Endodermal cell (in vitro differentiated cells): ENCODE results near the gene C11orf21. TPM values are rescaled to one million over a fixed set of nuclear protein-coding genes. Genes with fewer than 3 reads are reported as not detected.

Source experiments
- DNase-seq: peaks from one replicate; pipeline ENCODE4 v3.0.0-alpha.2; 2017
- H3K27ac ChIP-seq: 2 replicates; pipeline ENCODE4 v1.5.1; 2013; ENCODE audit warnings: mild to moderate bottlenecking, low read depth, low read length, moderate library complexity
- H3K27me3 ChIP-seq: 2 replicates; pipeline ENCODE4 v1.6.1; 2013; ENCODE audit warnings: mild to moderate bottlenecking, low read length, moderate library complexity; ENCODE audit not compliant: insufficient read depth, control insufficient read depth, poor library complexity, severe bottlenecking
- H3K36me3 ChIP-seq: 2 replicates; pipeline ENCODE4 v1.7.0; 2013; ENCODE audit warnings: mild to moderate bottlenecking, low read length, moderate library complexity; ENCODE audit not compliant: control insufficient read depth, insufficient read depth
- H3K4me1 ChIP-seq: one replicate; pipeline ENCODE4 v1.7.0; 2013; ENCODE audit warnings: low read length; ENCODE audit not compliant: control insufficient read depth, insufficient read depth
- H3K4me3 ChIP-seq: 2 replicates; pipeline ENCODE4 v1.5.1; 2013; ENCODE audit warnings: mild to moderate bottlenecking, low read length, moderate library complexity
- H3K9ac ChIP-seq: 2 replicates; pipeline ENCODE4 v1.6.1; 2013; ENCODE audit warnings: mild to moderate bottlenecking, low read length, moderate library complexity; ENCODE audit not compliant: poor library complexity, severe bottlenecking; ENCODE audit errors: extremely low read depth
- H3K9me3 ChIP-seq: 2 replicates; pipeline ENCODE4 v1.6.1; 2013; ENCODE audit warnings: mild to moderate bottlenecking, low read length, moderate library complexity; ENCODE audit not compliant: control insufficient read depth
- H3K27ac Mint-ChIP-seq: 2 replicates; pipeline ENCODE4 v1.8.0; 2020; ENCODE audit warnings: mixed read lengths
- H3K27me3 Mint-ChIP-seq: 2 replicates; pipeline ENCODE4 v1.8.0; 2021; ENCODE audit warnings: mild to moderate bottlenecking, mixed read lengths; ENCODE audit not compliant: insufficient read depth
- H3K36me3 Mint-ChIP-seq: 2 replicates; pipeline ENCODE4 v1.8.0; 2020; ENCODE audit warnings: low read depth, mixed read lengths
- H3K4me1 Mint-ChIP-seq: 2 replicates; pipeline ENCODE4 v1.8.0; 2020; ENCODE audit warnings: mixed read lengths
- H3K4me3 Mint-ChIP-seq: 2 replicates; pipeline ENCODE4 v1.8.0; 2020; ENCODE audit warnings: mild to moderate bottlenecking, moderate library complexity, mixed read lengths
- H3K9me3 Mint-ChIP-seq: 2 replicates; pipeline ENCODE4 v1.8.0; 2020; ENCODE audit warnings: mild to moderate bottlenecking, mixed read lengths
- CTCF ChIP-seq: fragments of 200-600 bp; sonication (generic); conservative IDR thresholded peaks from 2 replicates; pipeline ENCODE4 v1.5.0; 2021; ENCODE audit warnings: antibody characterized with exemption, mild to moderate bottlenecking
- WGBS, 2 experiments: methylation state at CpG; one replicate each; pipeline versions ENCODE4 v1.1.5 to v1.1.7; 2013; ENCODE audit warnings: missing lambda C conversion rate in 2 of 2, mixed read lengths in 1 of 2; ENCODE audit not compliant: insufficient coverage in 1 of 2, insufficient read length in 1 of 2; 5-methylcytosine and 5-hydroxymethylcytosine counted together
- total RNA-seq, 2 donors: library from RNA; stranded (reverse); fragmentation: NEBNext Ultra II Directional in 1 of 2; extraction: Animal tissue kit (Norgen Biotek cat#: 25700) in 1 of 2; gene quantifications; 2 replicates in 1 of 2; 3 replicates in 1 of 2; pipeline ENCODE4 v1.2.1, GENCODE V29; 2021

Gene C11orf21
- total RNA-seq, 2 donors from 2014 or later, result 0.20 TPM; not detected in 1

DNA sequence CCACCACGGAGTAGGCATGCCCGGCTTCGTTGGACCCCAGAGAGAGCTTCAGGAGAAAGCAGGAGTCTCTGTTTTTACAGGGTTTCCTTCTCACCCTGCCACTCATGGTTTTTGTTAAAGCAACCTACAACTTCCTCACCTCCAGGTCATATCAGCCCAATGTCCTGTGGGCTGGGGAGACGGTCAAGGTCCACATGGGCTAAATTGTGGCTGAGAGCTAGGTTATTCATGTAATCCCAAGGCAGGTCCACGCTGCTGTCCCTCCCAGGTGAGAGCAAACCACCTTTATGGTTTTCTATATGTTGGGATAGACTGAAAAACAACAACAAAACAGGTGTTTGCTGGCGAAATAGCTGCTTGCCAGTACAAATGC is 19.6 kb upstream of the C11orf21 start:
- 90 to 95% methylated on average over 5 to 6 of the region's 6 CpGs for WGBS, 2 experiments
- Histone ChIP-seq H3K4me1 (no peaks in the 10 kb centered on the region), H3K27me3 (peaks cover 8% of the 10 kb centered on the region), H3K9ac (no peak overlapping the region), H3K9me3 (peaks cover 4% of the 10 kb centered on the region), H3K27ac (no peak overlapping the region), H3K36me3 (no peaks in the 10 kb centered on the region), H3K4me3 (no peak overlapping the region)
- no peaks in the 10 kb centered on the region for H3K4me1 Mint-ChIP-seq
- no peaks in the 10 kb centered on the region for H3K36me3 Mint-ChIP-seq
- no peak for TF ChIP-seq CTCF
- no peak overlapping the region for H3K27ac Mint-ChIP-seq
- no peak overlapping the region for H3K4me3 Mint-ChIP-seq
- peaks cover 15% of the 10 kb centered on the region for H3K9me3 Mint-ChIP-seq
- no peak for DNase-seq
- peaks cover 37% of the 10 kb centered on the region for H3K27me3 Mint-ChIP-seq

DNA sequence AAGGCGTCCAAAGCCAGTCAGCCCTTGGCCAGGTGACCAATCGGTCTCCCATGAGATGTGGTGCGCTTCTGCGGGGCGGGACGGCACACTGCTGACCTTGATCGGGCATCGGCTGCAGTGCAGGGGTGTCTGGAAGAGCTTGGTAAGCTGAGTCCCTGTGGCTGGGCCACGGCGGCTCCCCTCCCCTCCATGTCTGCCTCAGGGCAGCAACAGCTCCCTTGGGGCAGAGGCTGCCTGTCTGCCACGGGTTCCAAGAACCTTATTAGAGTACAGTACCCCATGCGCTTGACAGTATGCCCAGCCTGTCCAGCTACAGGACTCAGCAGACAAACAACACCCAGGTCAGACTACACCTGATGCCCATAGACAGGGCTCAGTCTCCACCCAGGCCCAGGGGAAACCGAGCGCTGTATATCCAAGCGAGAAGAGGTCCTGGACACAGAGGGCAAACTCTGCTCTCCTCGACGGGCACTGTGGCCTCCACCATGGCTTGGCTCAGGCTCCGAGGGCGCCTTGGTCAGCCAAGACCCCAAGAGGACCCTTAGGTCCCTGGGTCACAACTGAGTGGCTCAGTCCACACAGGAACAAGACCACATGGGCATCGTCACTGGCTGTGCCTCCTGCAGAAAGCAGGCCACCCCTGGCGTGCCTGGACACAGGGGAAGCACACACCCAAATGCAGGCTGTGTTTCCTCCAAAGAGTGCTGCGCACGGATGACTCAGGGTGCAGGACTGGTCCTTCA is 19.0 kb upstream of the C11orf21 start:
- H3K36me3 ChIP-seq, result no peaks in the 10 kb centered on the region
- H3K9me3 Mint-ChIP-seq, result peaks cover 15% of the 10 kb centered on the region
- peaks cover 4% of the 10 kb centered on the region for H3K9me3 ChIP-seq
- no peak for DNase-seq
- H3K27me3 Mint-ChIP-seq, result peaks cover 34% of the 10 kb centered on the region
- H3K36me3 Mint-ChIP-seq, result no peaks in the 10 kb centered on the region
- no peaks in the 10 kb centered on the region for H3K4me1 ChIP-seq
- H3K9ac ChIP-seq, result no peak overlapping the region
- WGBS, 2 experiments, result 86 to 89% methylated on average over 11 to 23 of the region's 23 CpGs
- TF ChIP-seq CTCF, result no peak
- H3K27ac ChIP-seq, result no peak overlapping the region
- H3K4me1 Mint-ChIP-seq, result no peaks in the 10 kb centered on the region
- no peak overlapping the region for H3K4me3 Mint-ChIP-seq
- no peak overlapping the region for H3K27ac Mint-ChIP-seq
- H3K27me3 ChIP-seq, result peaks cover 8% of the 10 kb centered on the region
- no peak overlapping the region for H3K4me3 ChIP-seq

DNA sequence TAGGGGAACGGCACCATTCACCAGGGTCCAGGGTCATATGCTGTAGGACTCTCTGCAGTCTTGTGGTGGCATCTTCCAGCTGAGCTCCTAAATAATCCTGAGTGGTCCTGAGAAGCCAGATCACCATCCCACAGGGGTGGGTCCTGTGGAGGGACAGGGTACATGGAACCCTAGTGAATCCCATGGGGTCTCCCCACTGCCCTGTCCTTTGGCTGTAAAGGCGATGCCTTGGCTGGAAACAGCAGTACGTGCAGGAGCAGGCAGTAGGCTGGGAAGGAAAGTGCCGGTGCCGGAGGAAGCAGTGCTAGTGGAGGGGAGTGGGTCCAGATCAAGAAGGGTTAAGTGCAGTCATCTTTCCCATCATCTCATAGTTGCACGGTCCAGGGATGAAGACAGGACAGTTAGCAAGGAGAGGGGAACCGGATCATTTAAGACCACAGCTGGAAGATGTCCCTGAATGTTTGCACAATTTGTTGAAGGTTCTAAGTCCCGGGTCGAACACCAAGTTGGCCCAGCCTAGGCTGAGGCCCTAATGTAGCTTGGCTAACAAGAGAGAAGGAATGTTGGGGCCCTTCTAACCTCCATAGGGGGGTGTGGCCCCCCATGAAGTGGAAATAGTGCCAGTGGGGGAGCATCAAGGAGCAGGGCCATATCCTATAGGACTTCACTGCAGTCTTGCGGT is 18.2 kb upstream of the C11orf21 start:
- H3K9me3 ChIP-seq, result peaks cover 4% of the 10 kb centered on the region
- peaks cover 8% of the 10 kb centered on the region for H3K27me3 ChIP-seq
- peaks cover 29% of the 10 kb centered on the region for H3K27me3 Mint-ChIP-seq
- H3K4me3 Mint-ChIP-seq, result no peak overlapping the region
- TF ChIP-seq CTCF, result no peak
- H3K4me3 ChIP-seq, result no peak overlapping the region
- H3K27ac ChIP-seq, result no peak overlapping the region
- H3K36me3 ChIP-seq, result no peaks in the 10 kb centered on the region
- H3K9ac ChIP-seq, result no peak overlapping the region
- H3K9me3 Mint-ChIP-seq, result peaks cover 15% of the 10 kb centered on the region
- no peak for DNase-seq
- WGBS, 2 experiments, result 88 to 92% methylated on average over 8 to 10 of the region's 10 CpGs
- no peaks in the 10 kb centered on the region for H3K36me3 Mint-ChIP-seq
- no peaks in the 10 kb centered on the region for H3K4me1 ChIP-seq
- H3K4me1 Mint-ChIP-seq, result no peaks in the 10 kb centered on the region
- no peak overlapping the region for H3K27ac Mint-ChIP-seq
